Rectal smooth muscle tissue (tissue), 1 donor: ENCODE results near the gene SCD5.
A peak's percentile ranks its signal among the peaks of the same experiment; 100 is the strongest.
"Not testable (repeated sequence)": the region's sequence is repeated elsewhere in the genome, so short reads cannot be mapped to it uniquely, and the experiment has no call there.

ENCODE experiments used
- H3K27ac ChIP-seq: one replicate; pipeline ENCODE4 v1.7.0; 2013; ENCODE audit warnings: low read depth, low read length, inconsistent platforms
- H3K27me3 ChIP-seq: one replicate; pipeline ENCODE4 v1.7.0; 2013; ENCODE audit warnings: low read length; ENCODE audit not compliant: control insufficient read depth, insufficient read depth
- H3K36me3 ChIP-seq: one replicate; pipeline ENCODE4 v1.7.0; 2013; ENCODE audit warnings: low read length; ENCODE audit not compliant: control insufficient read depth, insufficient read depth
- H3K4me1 ChIP-seq: one replicate; pipeline ENCODE4 v1.7.0; 2013; ENCODE audit warnings: low read length; ENCODE audit not compliant: control insufficient read depth, insufficient read depth
- H3K4me3 ChIP-seq: one replicate; pipeline ENCODE4 v1.7.0; 2013; ENCODE audit warnings: low read length
- H3K9ac ChIP-seq: one replicate; pipeline ENCODE4 v1.7.0; 2013; ENCODE audit warnings: low read length

SCD5 gene

DNA sequence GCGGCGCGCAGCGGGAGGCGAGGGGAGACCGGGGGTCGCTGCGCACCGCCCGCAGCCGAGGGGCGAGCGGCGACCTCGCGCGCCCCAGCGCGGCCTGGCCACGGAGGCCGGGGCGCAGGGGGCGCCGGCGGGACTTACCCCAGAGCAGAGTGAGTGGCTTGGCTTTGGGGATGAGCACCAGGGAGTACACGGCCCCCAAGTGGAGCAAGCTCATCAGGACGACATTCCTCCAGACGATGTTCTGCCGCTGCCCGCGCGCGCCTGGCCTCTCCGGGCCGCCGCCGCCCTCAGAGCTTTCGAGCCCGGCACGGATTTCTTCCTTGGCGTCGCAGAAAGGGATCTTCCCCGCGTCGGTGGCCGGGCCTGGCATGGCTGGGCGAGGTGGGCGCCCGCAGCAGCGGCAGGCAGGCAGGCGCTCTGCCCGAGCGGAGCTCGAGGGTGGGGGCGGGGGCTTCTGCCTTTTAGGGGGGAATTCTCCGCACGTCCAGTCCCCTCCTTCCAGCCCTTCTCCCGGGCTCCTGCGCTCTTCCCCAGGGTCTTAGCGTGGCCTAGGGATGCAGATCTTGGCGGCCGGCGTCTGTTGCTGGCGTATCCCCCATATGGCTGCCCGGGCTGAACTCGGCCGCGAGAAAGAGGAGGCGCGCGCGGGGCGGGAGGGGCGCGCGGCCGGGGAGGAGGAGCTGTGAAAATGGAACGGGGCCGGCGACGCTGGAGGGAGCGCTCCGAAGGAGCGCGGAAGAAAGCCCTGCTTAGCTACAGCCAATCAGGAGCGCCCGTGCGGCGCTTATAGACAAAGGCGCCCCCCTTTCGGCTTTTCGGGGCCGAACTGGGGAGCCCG is at the start of gene SCD5:
SCD5 (minus strand) TSS at position 629 of the 838 bp plus-strand sequence; CDS start at position 370, 259 bp downstream.
- Histone ChIP-seq H3K36me3 (no peaks in the 10 kb centered on the region), H3K4me1 (no peaks in the 10 kb centered on the region), H3K9ac (peak within 1 kb of the TSS; percentile 6), H3K27ac (peak within 1 kb of the TSS; percentile 52), H3K4me3 (peak within 1 kb of the TSS; percentile 77), H3K27me3 (no peaks in the 10 kb centered on the region)

DNA sequence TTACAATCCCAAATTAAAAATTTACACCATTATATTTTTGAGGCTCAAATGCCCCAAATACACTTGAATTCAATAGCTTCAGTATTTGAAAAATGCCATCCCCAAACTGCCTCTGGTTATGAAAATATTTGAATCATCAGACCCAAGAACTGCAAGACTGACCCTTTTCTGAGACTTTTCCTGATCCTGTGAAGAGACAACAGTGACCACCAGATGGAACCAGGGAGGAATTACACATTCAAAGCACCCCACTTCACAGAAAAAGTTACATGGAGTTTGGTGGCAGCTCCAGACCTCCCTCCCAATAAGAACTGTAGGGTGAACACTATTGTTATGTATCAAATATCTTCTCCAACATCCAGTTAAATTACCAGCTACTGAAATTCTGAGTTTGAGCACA is 44.0 kb upstream of the SCD5 start:
- H3K4me3 ChIP-seq = no peak overlapping the region
- H3K27me3 ChIP-seq = no peaks in the 10 kb centered on the region
- no peak overlapping the region for H3K27ac ChIP-seq
- H3K9ac ChIP-seq = no peak overlapping the region
- peaks cover 30% of the 10 kb centered on the region for H3K36me3 ChIP-seq
- H3K4me1 ChIP-seq = no peaks in the 10 kb centered on the region

DNA sequence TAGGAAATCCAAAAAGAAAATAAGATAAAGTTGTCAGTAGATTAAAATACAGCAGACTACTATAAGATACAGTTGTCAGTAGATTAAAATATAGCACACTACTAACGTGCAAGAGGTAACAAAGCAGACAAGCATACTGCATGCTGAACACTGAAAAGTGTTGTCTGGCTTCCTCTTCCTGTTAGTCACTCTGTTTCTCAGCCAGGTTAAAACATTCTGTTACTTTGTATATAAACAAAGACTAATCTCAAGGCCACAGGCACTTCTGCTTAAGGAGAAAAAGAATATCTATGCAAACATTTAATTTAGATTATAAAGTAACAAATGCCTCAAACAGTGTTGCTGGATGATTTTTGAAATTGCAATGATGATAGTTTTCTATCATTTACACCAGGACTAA is 41.0 kb upstream of the SCD5 start:
- no peak overlapping the region for H3K4me3 ChIP-seq
- no peaks in the 10 kb centered on the region for H3K27me3 ChIP-seq
- H3K4me1 ChIP-seq = no peaks in the 10 kb centered on the region
- no peak overlapping the region for H3K9ac ChIP-seq
- peaks cover 22% of the 10 kb centered on the region for H3K36me3 ChIP-seq
- no peak overlapping the region for H3K27ac ChIP-seq

DNA sequence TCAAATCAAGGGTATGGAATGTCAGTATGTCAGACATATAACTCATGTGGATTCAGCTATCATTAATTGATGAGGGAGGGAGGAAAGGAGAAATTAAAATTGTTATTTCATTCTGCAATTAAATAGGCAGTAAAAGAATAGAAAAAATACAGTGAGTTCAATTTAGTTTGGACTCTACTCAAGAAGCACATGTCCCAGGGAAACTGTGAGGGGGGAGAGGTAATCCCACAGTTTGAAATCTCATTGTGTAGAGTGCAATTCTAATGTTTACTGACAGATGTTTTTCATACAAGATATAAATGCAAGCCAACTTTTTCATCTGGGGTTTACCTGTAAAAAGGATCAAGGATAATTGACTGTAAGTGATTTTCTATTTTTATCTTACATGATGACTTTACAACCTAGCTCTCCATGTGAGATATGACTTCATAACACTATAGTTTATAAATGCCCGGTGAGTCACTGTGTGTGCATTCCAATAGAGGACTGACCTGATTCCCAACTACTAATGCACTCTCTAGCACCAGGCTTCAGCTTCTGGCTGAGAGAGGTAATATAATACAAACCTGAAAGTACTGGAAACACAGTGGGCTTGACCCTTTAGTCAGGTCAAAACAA is 35.2 kb upstream of the SCD5 start:
- no peak overlapping the region for H3K9ac ChIP-seq
- H3K36me3 ChIP-seq = peaks cover 9% of the 10 kb centered on the region
- no peak overlapping the region for H3K4me3 ChIP-seq
- H3K4me1 ChIP-seq = peaks cover 7% of the 10 kb centered on the region
- H3K27me3 ChIP-seq = no peaks in the 10 kb centered on the region
- peak overlapping the region; percentile 44 for H3K27ac ChIP-seq

DNA sequence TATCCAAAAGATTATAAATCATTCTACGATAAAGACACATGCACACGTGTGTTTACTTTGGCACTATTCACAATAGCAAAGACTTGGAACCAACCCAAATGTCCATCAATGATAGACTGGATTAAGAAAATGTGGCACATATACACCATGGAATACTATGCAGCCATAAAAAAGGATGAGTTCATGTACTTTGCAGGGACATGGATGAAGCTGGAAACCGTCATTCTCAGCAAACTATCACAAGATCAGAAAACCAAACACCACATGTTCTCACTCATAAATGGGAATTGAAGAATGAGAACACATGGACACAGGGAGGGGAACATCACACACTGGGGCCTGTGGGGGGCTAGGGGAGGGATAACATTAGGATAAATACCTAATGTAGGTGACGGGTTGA is 34.5 kb upstream of the SCD5 start:
- H3K9ac ChIP-seq, H3K36me3 ChIP-seq, H3K4me3 ChIP-seq, H3K4me1 ChIP-seq, H3K27me3 ChIP-seq, H3K27ac ChIP-seq: not testable (repeated sequence)

DNA sequence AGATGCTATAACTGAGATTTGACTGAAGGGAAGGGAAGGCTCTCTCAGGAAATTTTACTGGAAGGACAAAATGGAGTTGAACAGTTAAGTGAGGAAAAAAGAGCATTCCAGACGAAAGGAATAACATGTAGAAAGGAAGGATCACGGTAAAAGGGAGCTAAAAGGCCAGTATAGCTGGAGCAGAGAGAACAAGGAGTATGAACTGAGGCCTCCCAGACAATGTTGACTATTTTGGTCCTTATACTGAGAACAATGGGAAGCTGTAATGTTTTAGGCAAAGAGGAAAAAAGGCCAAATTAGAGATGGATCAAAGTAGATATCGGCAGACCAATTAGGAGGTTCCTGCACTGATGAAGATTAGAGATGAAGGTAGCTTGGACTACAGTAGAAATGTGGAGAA is 26.8 kb upstream of the SCD5 start:
- no peak overlapping the region for H3K9ac ChIP-seq
- no peak overlapping the region for H3K27ac ChIP-seq
- H3K4me1 ChIP-seq = no peaks in the 10 kb centered on the region
- H3K4me3 ChIP-seq = no peak overlapping the region
- H3K27me3 ChIP-seq = no peaks in the 10 kb centered on the region
- H3K36me3 ChIP-seq = peaks cover 41% of the 10 kb centered on the region

DNA sequence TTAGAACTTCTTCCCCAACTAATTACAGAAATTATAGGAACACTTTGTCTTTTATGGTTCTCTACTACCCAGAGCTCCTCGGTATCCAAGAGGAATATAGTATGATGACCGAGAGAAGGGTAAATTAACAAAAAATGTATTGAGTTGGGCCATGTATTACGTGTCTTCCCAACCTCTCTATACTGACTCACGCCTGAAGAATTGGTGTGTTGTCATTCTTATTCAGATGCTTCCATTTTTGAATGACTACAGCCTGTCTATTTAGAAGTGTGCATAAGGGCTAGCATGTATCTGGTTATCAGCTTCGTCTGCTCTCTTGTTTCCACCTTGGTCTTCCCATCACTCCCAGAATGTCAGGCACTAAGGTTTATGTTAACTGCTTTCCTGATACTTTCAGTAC is 24.5 kb upstream of the SCD5 start:
- Histone ChIP-seq H3K4me3 (no peak overlapping the region), H3K9ac (no peak overlapping the region), H3K36me3 (peaks cover 41% of the 10 kb centered on the region), H3K27me3 (no peaks in the 10 kb centered on the region), H3K27ac (no peak overlapping the region), H3K4me1 (no peaks in the 10 kb centered on the region)

DNA sequence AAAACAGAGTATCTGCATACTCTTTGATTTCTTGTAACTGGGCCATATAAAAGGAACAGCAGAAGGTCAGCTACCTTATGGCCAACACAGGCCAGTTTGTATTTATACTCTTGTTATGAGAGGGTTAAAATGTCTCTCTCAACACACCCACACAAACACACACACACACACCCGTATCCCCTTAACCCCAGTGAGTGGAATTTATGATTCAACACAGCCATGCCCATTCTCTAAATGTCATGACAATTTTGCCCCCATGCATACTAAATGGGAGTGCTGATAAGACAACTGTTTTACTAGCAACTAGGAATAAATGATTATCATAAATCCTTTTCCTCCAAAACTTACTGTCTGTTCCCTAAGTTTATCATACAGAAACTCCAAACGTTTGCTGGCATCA is 22.1 kb upstream of the SCD5 start:
- peaks cover 32% of the 10 kb centered on the region for H3K36me3 ChIP-seq
- no peak overlapping the region for H3K4me3 ChIP-seq
- H3K27ac ChIP-seq = no peak overlapping the region
- no peaks in the 10 kb centered on the region for H3K27me3 ChIP-seq
- H3K4me1 ChIP-seq = no peaks in the 10 kb centered on the region
- H3K9ac ChIP-seq = no peak overlapping the region

DNA sequence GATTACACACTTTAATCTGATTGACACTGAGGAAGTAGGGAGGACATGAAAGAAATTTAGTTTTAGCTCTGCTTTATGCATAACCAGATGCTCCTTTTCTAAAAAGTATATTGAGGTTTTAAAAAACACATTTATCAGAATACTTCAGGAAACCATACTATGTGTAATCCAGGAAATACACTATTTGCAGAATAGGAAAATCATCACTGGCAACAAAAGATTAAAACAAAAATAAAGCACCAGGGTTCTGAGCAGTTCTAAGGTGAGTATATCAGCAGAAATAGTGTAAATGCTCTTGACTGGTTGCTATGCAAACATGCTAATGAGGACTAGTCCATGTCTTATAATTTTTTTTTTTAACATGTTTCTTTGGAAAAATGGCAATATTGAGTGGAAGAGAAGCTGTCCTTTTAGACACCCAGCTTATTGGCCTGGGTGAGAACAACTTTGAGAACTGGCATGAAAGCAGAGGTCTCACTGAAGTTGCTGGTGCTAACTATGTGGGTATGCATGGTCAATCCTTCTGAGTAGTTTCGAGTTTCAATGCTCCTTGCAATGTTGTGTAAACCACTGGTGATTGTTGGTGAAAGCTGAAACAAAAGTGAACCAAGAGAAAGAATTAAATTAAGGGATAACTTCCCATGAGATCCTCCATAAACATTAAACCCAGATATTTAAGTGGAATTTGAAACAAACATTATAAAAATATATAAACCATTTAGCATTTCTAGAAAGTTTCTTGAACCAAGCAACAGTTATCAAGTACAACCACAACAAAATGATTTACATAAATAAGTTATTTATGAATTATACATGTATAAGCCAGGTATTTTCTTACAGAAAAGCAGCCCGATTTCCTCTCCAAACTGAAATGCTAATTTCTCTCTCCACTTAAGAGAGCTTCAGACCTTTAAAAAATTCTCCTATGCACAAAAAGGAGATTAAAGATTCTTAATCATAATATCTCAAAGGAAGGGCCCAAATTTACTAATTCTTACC is 20.4 kb upstream of the SCD5 start:
- Histone ChIP-seq H3K27ac (no peak overlapping the region), H3K36me3 (peaks cover 22% of the 10 kb centered on the region)

DNA sequence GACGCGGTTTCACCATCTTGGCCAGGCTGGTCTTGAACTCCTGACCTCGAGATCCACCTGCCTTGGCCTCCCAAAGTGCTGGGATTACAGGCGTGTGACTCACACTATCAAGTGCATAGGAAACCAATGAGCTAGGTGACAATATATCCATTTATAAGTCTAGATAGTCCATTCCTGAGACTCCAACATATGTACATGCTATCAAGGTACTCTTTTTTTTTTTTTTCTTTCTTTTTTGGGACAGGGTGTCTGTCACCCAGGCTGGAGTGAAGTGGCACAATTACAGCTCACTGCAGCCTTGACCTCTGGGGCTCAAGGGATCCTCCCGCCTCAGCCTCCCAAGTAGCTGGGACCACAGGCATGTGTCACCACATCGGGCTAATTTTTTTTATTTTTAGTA is 18.3 kb upstream of the SCD5 start:
- not testable (repeated sequence) for H3K27ac ChIP-seq, H3K36me3 ChIP-seq, H3K4me3 ChIP-seq

More for the DNA sequence above, 20.4 kb upstream of the SCD5 start:
- Histone ChIP-seq H3K9ac (no peak overlapping the region), H3K4me3 (no peak overlapping the region), H3K4me1 (no peaks in the 10 kb centered on the region), H3K27me3 (no peaks in the 10 kb centered on the region)

DNA sequence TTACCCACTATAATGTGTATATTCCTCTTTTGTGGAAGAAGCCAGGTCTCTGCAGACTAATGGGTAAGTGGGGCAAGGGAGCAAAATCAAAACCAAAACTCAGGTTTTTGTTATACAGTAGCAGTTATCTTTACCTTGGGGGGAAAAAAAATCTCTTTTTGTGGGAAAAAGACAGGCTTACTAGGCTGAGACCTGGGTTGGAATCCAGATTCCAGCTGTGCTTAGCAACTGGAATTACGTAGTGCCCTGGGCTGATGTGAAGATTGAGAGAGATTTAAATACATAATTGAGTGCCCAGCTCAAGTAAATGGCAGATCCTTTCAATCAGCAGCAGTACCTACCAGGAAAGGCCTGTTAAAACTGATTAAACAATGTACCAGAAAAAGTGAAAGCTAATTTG is 15.4 kb upstream of the SCD5 start:
- Histone ChIP-seq H3K27me3 (no peaks in the 10 kb centered on the region), H3K4me1 (no peaks in the 10 kb centered on the region), H3K9ac (no peak overlapping the region), H3K36me3 (no peaks in the 10 kb centered on the region), H3K27ac (no peak overlapping the region), H3K4me3 (no peak overlapping the region)

More for the DNA sequence above, 18.3 kb upstream of the SCD5 start:
- H3K27me3 ChIP-seq, H3K9ac ChIP-seq, H3K4me1 ChIP-seq: not testable (repeated sequence)

DNA sequence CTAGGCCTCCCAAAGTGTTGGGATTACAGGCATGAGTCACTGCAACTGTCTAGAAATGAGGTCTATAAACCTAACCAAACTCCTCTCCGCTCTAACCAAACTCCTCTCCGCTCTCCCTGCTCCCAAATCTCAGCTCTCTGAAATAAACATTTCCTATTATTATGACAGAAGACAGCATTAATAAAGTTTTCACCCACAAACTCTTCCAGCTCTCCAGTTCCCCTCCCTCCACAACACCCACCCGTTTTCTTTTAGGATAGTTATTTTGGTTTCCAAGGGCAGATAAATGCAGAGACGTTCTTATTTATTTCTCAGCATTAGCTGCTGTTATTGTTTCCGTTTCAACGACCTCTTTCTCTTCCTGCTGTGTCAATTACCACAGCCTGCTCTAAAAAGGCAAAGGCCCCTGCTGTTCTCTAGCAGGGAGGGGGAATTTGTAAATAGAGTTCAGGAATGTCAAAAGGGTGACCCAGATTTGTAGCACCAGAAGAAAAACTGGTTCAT is 13.3 kb upstream of the SCD5 start:
- H3K4me3 ChIP-seq = no peak overlapping the region
- no peak overlapping the region for H3K27ac ChIP-seq
- H3K27me3 ChIP-seq = no peaks in the 10 kb centered on the region
- H3K9ac ChIP-seq = no peak overlapping the region
- H3K4me1 ChIP-seq = no peaks in the 10 kb centered on the region
- no peaks in the 10 kb centered on the region for H3K36me3 ChIP-seq
